Suprapubic skin (tissue), 4 donors: ENCODE results near the gene SOCS7. TPM values are rescaled to one million over a fixed set of nuclear protein-coding genes. Genes with fewer than 3 reads are reported as not detected.
"Not testable (repeated sequence)": the region's sequence is repeated elsewhere in the genome, so short reads cannot be mapped to it uniquely, and the experiment has no call there.

Experiments
- DNase-seq, 2 donors: peaks; one replicate each; pipeline ENCODE4 v3.0.0-alpha.2; 2019; ENCODE audit warnings: low spot score in 2 of 2
- H3K27ac ChIP-seq: fragments of 200-600 bp; sonication (generic); one replicate; pipeline ENCODE4 v1.5.1; 2019
- H3K27me3 ChIP-seq: fragments of 200-600 bp; sonication (generic); one replicate; pipeline ENCODE4 v1.5.1; 2019
- H3K36me3 ChIP-seq: fragments of 200-600 bp; sonication (generic); one replicate; pipeline ENCODE4 v1.5.1; 2019
- H3K4me1 ChIP-seq: fragments of 200-600 bp; sonication (generic); one replicate; pipeline ENCODE4 v1.5.1; 2019
- H3K4me3 ChIP-seq: fragments of 200-600 bp; sonication (generic); one replicate; pipeline ENCODE4 v1.5.1; 2019; ENCODE audit warnings: mild to moderate bottlenecking
- H3K9me3 ChIP-seq: fragments of 200-600 bp; sonication (generic); one replicate; pipeline ENCODE4 v1.5.1; 2019
- EP300 ChIP-seq: sonication (generic); formaldehyde crosslinking; IDR thresholded peaks from one replicate; pipeline ENCODE4 v1.6.1; 2017; ENCODE audit warnings: antibody characterized with exemption
- POLR2A ChIP-seq, 2 donors: fragments of 450-650 bp; IDR thresholded peaks; one replicate each; pipeline ENCODE4 v1.6.1; 2017; ENCODE audit warnings: antibody characterized with exemption in 2 of 2, mild to moderate bottlenecking in 2 of 2, moderate library complexity in 2 of 2
- POLR2AphosphoS5 ChIP-seq, 3 donors: sonication (generic); formaldehyde crosslinking; IDR thresholded peaks; one replicate each; pipeline ENCODE4 v1.6.1; 2017; ENCODE audit warnings: antibody characterized with exemption in 3 of 3
- WGBS: methylation state at CpG from one replicate; pipeline ENCODE4 v1.1.5; 2018; 5-methylcytosine and 5-hydroxymethylcytosine counted together
- total RNA-seq, 4 donors: library from RNA; depleted of rRNA; stranded (reverse); fragments of >200 nt; gene quantifications; one replicate each; pipeline ENCODE4 v1.1.0, GENCODE V29; 2016
- TF ChIP-seq, protein P1 (sequence below), 2 donors: fragments of 200-600 bp in 1 of 2; fragments of 450-650 bp in 1 of 2; sonication (generic) in 1 of 2; IDR thresholded peaks; one replicate each; pipeline ENCODE4 v1.5.1; 2016 to 2019; ENCODE audit warnings: antibody characterized with exemption in 2 of 2, mild to moderate bottlenecking in 1 of 2, moderate library complexity in 1 of 2

The SOCS7 gene
- total RNA-seq, 4 donors from 2014 or later, result 20.7 to 44.9 (median 37.1) TPM

DNA sequence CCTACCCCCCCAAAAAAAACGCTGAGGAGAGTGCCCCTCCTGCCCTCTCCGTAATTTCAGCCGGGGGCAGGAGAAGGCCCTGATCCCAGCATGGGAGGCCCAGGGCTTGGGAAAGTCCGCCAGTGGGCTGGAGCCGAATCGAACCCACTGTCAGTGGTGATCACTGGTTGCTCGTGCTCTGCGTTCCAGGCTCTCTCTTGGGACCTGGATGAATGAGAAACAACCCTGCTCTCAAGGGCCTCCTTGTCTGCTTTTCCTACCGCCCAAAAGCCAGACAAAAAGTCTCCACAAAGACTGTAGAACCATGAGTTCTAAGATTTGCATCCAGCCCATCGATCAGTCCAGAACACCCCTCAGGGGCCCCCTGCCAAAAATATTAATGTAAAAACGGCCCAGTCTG is 84.7 kb downstream of the SOCS7 start:
- Histone ChIP-seq H3K9me3 (no peaks in the 10 kb centered on the region), H3K27ac (no peak overlapping the region), H3K36me3 (no peaks in the 10 kb centered on the region), H3K4me1 (peaks cover 2% of the 10 kb centered on the region), H3K27me3 (no peaks in the 10 kb centered on the region), H3K4me3 (no peak overlapping the region)
- DNase-seq, result peak in 1 of 2 donors; percentile 48
- 72% methylated on average over 11 of the region's 11 CpGs for WGBS
- no peak for TF ChIP-seq POLR2AphosphoS5 (IDR thresholded peaks at IDR 0.05)
- TF ChIP-seq EP300, result no peak
- TF ChIP-seq, protein P1, sequence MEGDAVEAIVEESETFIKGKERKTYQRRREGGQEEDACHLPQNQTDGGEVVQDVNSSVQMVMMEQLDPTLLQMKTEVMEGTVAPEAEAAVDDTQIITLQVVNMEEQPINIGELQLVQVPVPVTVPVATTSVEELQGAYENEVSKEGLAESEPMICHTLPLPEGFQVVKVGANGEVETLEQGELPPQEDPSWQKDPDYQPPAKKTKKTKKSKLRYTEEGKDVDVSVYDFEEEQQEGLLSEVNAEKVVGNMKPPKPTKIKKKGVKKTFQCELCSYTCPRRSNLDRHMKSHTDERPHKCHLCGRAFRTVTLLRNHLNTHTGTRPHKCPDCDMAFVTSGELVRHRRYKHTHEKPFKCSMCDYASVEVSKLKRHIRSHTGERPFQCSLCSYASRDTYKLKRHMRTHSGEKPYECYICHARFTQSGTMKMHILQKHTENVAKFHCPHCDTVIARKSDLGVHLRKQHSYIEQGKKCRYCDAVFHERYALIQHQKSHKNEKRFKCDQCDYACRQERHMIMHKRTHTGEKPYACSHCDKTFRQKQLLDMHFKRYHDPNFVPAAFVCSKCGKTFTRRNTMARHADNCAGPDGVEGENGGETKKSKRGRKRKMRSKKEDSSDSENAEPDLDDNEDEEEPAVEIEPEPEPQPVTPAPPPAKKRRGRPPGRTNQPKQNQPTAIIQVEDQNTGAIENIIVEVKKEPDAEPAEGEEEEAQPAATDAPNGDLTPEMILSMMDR (IDR thresholded peaks at IDR 0.05), result no peak
- no peak for TF ChIP-seq POLR2A (IDR thresholded peaks at IDR 0.05)

DNA sequence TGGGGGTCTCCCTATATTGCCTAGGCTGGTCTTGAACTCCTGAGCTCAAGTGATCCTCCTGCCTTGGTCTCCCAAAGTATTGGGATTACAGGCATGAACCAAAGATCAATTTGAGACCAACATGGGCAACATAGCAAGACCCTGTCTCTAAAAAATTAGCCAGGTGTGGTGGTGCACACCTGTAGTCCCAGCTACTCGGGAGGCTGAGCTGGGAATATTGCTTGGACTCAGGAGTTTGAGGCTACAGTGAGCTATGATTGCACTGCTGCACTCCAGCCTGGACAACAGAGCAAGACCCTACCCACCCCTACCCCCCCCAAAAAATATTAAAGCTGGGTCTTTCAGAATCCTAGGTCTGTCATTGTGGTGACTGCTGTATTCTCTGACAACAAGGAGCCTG is 85.7 kb downstream of the SOCS7 start:
- not testable (repeated sequence) for H3K27me3 ChIP-seq, DNase-seq, H3K4me1 ChIP-seq, H3K36me3 ChIP-seq, H3K9me3 ChIP-seq, H3K4me3 ChIP-seq, H3K27ac ChIP-seq
- WGBS, result 100% methylated on average over 1 of the region's 1 CpG

DNA sequence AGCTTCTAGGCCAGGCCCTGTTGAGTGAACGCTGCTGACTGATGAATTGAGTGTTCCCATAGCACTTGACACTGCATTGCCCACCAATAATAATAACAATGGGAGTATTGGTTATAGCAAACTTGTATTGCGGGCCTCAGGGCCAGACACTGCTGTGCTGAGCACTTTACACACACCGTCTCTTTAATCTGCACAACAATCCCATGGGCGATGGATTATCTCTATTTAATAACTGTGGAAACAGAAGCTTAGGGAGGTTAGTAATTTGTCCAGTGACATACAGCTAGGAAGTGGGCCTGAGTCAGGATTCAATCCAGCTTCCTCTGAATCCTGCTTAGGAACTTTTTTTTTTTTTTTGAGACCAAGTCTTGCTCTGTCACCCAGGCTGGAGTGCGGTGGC is 87.8 kb downstream of the SOCS7 start:
- DNase-seq, result no peak
- no peak overlapping the region for H3K27ac ChIP-seq
- H3K9me3 ChIP-seq, result no peaks in the 10 kb centered on the region
- H3K4me1 ChIP-seq, result peaks cover 21% of the 10 kb centered on the region
- TF ChIP-seq EP300, result no peak
- TF ChIP-seq, protein P1 (IDR thresholded peaks at IDR 0.05), result no peak
- TF ChIP-seq POLR2A (IDR thresholded peaks at IDR 0.05), result no peak
- no peak for TF ChIP-seq POLR2AphosphoS5 (IDR thresholded peaks at IDR 0.05)
- H3K27me3 ChIP-seq, result no peaks in the 10 kb centered on the region
- 86% methylated on average over 5 of the region's 5 CpGs for WGBS
- no peaks in the 10 kb centered on the region for H3K36me3 ChIP-seq
- H3K4me3 ChIP-seq, result no peak overlapping the region

DNA sequence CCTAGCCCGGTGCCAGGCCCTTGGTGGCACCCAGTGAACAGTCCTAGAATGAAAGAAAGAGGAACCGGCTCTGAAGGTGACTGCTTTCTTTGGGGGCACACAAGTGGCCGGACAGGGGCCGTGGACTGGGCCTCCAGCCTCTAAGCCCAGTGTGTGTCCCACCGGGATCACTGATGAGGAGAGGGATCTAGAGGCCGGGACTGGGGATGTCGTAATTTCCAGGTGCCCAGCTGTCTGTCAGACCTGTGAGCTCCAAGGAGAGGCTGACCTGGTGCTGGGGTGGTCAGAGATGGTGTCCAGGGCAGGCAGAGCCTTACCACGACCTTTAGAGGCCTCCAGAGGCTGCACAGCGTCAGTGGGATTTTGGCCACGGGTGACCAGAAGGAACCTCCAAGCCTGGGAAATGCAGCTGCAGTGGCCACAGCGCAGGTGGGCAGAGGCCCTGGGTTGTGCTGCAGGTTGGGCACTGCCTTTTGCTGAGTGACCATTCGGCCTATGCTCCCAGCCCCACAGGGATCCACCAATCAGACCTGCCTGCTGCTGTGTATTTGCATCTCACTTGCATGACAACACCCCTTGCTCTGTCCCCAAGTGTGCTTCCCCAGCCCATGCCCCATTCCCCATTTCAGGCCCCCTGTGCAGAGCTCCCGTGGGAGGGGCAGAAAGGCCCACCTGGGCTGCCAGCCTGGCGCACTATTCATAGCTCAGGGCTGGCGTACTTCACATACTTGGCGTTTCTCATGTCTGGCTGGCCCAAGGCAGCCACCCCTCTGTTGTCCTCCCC is 89.2 kb downstream of the SOCS7 start:
- Histone ChIP-seq H3K4me1 (peaks cover 23% of the 10 kb centered on the region), H3K9me3 (no peaks in the 10 kb centered on the region), H3K27me3 (no peaks in the 10 kb centered on the region), H3K36me3 (no peaks in the 10 kb centered on the region), H3K4me3 (no peak overlapping the region), H3K27ac (no peak overlapping the region)
- TF ChIP-seq EP300, result no peak
- no peak for TF ChIP-seq POLR2A (IDR thresholded peaks at IDR 0.05)
- TF ChIP-seq, protein P1 (IDR thresholded peaks at IDR 0.05), result no peak
- TF ChIP-seq POLR2AphosphoS5 (IDR thresholded peaks at IDR 0.05), result no peak
- no peak for DNase-seq
- 79% methylated on average over 13 of the region's 16 CpGs for WGBS

DNA sequence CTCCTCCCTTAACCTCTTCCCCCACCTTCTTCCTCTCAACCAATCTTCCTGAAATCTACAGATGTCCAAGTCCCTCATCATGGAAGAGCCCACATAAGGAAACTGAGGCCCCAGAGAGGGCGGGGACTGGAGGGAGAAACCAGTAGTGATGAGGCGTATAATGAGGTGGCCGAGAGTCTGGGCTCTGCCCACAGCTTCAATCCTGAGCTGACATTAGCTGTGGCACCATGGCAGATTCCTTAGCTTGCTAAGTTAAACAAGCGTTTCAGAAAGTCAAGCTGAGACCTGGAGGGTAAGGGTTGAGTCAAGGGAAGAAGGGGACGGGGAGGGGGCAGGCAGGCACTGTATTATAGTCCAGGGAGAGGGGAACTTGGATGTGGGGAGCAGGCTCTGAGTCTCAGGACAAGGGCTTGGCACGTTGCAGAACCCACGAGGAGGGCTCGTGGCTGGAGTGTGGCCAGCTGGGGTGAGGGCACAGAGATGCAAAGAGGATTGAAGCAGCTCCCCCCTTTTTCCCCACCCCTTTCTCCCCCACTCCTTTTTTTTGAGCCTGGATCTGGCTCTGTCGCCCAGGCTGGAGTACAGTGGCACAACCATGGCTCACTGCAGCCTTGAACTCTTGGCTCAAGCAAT is 89.9 kb downstream of the SOCS7 start:
- no peak for TF ChIP-seq POLR2A (IDR thresholded peaks at IDR 0.05)
- Histone ChIP-seq H3K4me1 (peaks cover 23% of the 10 kb centered on the region), H3K36me3 (no peaks in the 10 kb centered on the region), H3K4me3 (no peak overlapping the region), H3K27me3 (no peaks in the 10 kb centered on the region), H3K9me3 (no peaks in the 10 kb centered on the region), H3K27ac (no peak overlapping the region)
- DNase-seq, result no peak
- 80% methylated on average over 9 of the region's 9 CpGs for WGBS

DNA sequence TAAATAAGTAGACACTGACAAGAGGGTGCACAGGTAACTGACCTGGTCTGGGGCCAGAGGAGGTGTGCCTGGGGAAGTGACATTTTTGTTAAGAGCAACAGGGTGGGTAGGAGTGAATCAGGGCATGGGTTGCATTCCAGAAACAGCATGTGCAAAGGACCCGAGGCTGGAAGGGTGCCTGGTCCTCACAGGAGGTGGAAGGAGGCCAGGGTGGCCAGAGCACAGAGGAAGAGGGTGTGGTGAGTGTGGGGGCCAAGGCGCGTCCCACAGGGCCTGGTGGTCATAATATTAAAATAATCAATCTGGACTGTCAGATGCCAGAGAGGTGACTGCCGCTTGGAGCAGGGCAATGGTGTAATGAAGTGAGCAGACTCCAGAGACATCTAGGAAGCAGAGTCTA is 90.9 kb downstream of the SOCS7 start:
- DNase-seq, result no peak
- TF ChIP-seq POLR2A (IDR thresholded peaks at IDR 0.05) (no peak), EP300 (no peak), POLR2AphosphoS5 (IDR thresholded peaks at IDR 0.05) (no peak)
- TF ChIP-seq, protein P1 (IDR thresholded peaks at IDR 0.05), result no peak
- H3K27ac ChIP-seq, result no peak overlapping the region
- WGBS, result 60% methylated on average over 4 of the region's 4 CpGs
- no peaks in the 10 kb centered on the region for H3K36me3 ChIP-seq
- no peak overlapping the region for H3K4me3 ChIP-seq
- H3K9me3 ChIP-seq, result no peaks in the 10 kb centered on the region
- H3K4me1 ChIP-seq, result peaks cover 24% of the 10 kb centered on the region
- no peaks in the 10 kb centered on the region for H3K27me3 ChIP-seq
